GOT3 (cell line): ENCODE results near the gene ASPN.

Experiments
- DNase-seq: peaks from one replicate; lab custom pipeline; 2025; ENCODE audit warnings: mixed read lengths; lab: John Stamatoyannopoulos, UW

The ASPN gene

DNA sequence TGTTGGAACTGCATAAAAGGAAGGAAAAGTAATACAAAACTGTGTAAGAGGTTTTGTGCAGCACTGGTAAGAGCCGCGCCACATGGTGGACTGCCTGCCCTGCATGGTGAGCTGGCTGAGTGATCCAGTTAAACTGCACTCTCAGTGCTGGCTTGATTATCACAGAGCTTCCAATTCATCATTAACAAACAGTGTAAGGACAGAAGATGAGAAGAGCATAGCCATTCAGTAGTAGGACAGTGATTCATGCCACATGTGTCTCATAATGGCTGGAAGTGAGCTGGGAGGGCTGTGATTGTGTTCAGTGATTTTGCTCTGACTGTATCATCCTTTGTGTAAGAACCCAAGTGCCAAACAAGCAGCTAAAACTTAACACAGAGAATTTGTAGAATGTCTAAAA, 14.1 kb downstream of the ASPN start:
- DNase-seq, result no peak

GRCh38 chr9:92467511-92467910, 14.8 kb downstream of the ASPN start:
- no peak for DNase-seq

GRCh38 chr9:92467041-92467440, 15.3 kb downstream of the ASPN start:
- DNase-seq, result no peak

DNA sequence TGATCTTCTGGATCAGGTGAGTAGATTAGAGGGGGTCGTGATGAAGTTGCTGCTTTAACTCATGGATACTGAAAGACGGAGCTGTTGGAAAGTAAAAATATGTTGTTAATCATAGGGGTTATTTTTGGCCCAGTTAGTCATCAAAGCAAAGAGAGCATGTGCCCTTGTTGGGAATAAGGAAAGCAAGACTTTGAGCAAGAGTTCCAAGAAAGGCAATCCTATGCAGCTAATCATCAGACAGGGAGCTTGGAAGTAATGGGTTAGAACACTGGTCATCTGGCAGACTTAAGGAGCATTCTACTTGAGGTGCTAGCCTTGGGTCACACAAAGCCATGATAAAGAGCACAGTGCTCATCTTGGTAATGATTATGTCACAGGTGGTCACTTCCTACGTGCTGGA, 18.3 kb downstream of the ASPN start:
- DNase-seq, result no peak

GRCh38 chr9:92463387-92463786, 18.9 kb downstream of the ASPN start:
- DNase-seq, result no peak

GRCh38 chr9:92457576-92457975, 24.7 kb downstream of the ASPN start:
- DNase-seq, result no peak

DNA sequence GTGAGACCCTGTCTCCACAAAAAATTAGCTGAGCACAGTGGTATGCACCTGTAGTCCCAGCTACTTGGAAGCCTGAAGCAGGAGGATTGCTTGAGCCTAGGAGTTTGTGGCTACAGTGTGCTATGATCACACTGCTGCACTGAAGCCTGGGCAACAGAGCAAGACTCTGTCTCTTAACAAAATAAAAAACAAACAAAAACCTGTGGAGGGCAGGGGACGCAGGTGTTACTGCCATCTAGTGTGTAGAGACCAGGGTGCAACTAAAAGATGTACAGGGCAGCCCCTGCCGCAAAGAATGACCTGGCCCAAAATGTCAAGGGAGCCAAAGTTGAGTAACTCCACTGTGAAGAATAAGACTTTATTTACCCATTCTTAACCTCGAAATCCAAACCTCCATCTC, 27.1 kb downstream of the ASPN start:
- no peak for DNase-seq

DNA sequence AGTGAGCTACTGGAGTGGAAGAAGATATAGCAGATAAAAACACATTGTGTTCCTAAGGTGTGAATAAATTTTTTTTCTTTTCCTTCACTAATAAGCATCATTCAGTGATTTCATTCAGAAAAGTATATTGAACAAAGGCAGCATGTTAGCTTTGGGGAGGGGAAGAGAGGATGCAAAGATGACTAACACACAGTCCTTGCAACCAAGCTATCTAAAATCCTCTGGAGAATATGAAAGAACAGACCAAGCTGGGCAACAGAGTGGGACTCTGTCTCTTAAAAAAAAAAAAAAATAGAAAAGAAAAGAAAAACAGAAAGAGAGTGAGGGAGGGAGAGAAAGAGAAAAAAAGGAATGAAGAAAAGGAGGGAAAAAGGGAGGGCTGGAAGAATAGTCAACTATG, 35.8 kb downstream of the ASPN start:
- DNase-seq, result no peak

DNA sequence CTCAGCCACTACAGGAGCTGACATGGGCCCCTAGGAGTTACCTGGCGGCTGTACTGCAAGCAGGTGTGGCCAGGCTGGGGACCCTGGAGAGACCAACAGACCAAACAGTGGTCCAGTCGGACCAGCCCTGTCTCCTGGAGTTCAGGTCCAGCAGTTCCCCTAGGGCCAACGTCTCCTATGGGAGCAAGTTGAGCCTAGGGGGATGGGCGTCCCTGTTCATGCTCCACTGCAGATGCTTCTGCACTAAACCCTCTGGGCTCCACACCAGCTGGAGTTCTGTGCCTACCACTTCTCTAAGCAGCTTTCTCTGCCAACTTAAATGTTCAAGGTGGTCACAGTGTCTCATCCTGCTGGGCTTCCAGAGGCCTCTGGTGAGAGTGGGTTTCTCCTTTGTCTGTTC, 37.5 kb downstream of the ASPN start:
- no peak for DNase-seq

GRCh38 chr9:92440751-92441046, 41.6 kb downstream of the ASPN start:
- DNase-seq, result no peak

DNA sequence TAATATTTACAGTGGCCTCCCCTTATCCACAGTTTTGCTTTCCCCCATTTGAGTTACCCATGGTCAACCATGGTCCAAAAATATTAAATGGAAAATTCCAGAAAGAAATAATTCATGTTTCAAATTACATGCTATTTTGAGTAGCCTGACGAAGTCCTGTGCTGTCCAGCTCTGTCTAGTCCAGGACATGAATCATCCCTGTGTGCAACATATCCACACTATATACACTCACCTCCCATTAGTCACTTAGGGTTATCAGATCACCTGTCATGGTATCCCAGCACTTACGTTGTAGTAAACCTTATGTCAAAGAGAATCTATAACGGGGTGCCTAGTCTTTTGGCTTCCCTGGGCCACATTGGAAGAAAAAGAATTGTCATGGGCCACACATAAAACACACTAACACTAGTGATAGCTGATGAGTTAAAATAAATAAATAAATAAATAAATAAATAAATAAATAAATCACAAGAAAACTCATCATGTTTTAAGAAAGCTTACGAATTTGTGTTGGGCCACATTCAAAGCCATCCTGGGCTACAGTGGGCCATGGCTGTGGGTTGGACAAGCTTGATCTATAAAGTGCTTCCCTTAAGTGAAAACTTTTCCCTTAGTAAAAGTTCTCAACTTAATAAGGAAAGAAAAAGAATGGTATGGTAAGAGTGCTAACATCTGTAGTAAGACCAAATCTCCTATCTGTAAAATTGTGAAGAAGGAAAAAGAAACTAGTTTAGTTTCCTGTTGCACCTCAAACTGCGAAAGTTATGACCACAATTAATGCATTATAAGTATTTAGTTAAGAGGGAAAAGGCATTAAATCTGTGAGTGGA, 42.2 kb downstream of the ASPN start:
- no peak for DNase-seq

GRCh38 chr9:92438900-92439526, 43.3 kb downstream of the ASPN start:
- DNase-seq, result no peak

GRCh38 chr9:92435263-92435662, 47.0 kb downstream of the ASPN start:
- DNase-seq, result no peak

DNA sequence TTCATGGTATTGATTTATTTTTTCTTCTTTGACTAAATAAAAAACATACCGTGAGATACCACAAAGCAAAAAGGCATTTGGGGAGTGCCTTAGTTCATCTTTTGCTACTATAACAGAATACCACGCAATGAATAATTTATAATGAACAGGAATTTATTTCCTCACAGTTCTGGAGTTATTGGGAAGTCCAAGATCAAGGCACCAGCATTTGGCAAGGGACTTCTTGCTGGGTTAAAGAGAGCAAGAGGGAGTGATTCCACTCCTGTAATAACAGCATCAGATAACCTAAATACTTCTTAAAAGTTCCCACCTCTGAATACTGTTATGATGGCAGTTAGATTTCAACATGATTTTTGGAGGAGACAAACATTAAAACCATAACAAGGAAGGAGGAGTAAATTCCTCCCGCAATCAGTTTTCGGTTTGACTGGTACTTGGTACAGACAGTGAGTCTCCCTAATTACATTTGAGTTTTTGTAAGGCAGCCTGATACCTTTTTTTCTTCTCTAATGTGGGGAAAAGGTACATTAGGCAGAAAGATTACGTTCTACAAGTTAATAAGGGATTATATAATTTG, 49.2 kb downstream of the ASPN start:
- no peak for DNase-seq

GRCh38 chr9:92432350-92432749, 50.0 kb downstream of the ASPN start:
- DNase-seq, result no peak

- DNase-seq, result no peak
Observed at GRCh38 chr9:92429836-92430235, 52.5 kb downstream of the ASPN start.

DNA sequence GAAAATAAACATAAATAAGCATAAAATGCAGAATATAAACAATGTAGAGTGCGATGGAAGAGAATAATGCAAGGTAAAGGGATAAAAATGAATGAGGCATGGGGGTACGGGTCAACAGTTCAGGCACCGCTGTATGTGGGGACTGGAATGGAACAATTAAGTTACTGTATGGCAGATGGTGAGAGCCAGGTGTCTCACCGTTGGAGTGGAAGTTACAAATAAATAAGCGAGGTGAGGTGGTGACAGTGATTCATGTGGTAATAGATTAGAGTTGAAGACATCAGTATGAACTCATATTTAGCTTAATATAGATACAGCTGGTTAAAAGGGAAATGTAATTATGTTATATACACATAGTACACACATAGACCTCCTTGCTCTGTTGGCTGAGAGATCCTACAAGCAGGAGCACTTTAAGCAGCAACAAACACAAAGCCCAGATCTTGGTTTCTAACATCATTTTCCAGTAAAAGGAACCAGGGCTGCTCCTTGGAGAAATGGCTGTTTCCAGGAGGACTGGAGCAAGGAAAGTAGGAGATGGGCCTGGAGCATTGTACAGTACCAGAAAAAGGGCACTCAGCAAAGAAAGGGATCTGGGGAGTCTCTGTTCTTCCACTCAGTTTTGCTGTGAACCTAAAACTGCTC, 55.7 kb downstream of the ASPN start:
- DNase-seq, result no peak

DNA sequence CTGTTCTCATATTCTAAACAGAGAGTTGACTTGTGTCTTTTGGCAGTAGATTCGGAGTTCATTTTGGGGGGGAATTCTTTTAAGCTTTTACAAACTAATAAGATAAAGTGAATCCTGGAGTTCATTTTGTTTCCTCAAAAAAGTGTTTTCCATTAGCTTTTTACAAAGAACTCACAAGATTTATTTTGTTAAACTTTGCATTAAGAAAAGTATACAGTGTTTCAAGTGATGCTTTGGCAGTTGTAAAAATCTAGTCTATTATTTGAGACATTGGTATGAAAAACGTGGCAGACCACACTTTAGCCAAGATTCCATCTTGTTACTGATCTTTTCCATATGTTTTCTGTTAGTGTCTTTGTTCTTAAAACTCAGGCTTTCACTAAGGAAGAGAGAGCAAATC, 56.8 kb downstream of the ASPN start:
- no peak for DNase-seq

DNA sequence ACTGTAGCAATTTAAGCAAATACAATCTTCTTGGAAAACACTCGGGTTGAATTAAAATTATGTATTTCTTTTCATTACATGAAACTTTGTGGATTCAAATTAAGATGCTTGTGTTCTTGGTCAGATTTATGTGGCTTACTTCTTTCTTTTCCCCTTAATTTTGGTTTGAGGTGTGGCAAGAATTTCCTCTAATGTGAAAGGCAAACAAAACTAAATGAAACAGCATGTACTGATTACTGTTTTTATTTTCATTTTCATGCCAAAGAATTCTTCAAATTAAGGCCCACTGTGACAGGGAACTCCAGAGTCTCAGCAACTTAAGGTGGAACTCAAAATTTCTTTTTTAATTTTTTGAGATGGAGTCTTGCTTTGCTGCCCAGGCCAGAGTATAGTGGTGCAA, 58.0 kb downstream of the ASPN start, which contains the start of gene OMD:
Gene OMD, minus strand, starts transcription at position 132 of the 400 bp plus-strand sequence. CDS start 6,913 bp downstream, outside the sequence.
- DNase-seq, result no peak

- DNase-seq, result no peak
Observed at GRCh38 chr9:92423612-92424011, 58.7 kb downstream of the ASPN start.

GRCh38 chr9:92422611-92423338, 59.5 kb downstream of the ASPN start:
- no peak for DNase-seq

GRCh38 chr9:92414566-92414965, 67.7 kb downstream of the ASPN start:
- DNase-seq, result no peak
